SU-DHL-6 (cell line): ENCODE measurements around the gene CPPED1.

Experiments
- EZH2phosphoT487 ChIP-seq: fragments of 200-600 bp; sonication (generic), shearing (Covaris generic); conservative IDR thresholded peaks from 2 replicates; pipeline ENCODE4 v1.6.1; 2018; ENCODE audit warnings: mild to moderate bottlenecking, antibody characterized with exemption, low read length, moderate library complexity, mixed read lengths
- TF ChIP-seq, protein P1 (sequence below): fragments of 200-600 bp; sonication (generic); IDR thresholded peaks from one replicate; pipeline ENCODE4 v1.5.1; 2017; ENCODE audit warnings: antibody characterized with exemption, mild to moderate bottlenecking, low read length, moderate library complexity; ENCODE audit not compliant: insufficient read depth, poor library complexity, severe bottlenecking

DNA sequence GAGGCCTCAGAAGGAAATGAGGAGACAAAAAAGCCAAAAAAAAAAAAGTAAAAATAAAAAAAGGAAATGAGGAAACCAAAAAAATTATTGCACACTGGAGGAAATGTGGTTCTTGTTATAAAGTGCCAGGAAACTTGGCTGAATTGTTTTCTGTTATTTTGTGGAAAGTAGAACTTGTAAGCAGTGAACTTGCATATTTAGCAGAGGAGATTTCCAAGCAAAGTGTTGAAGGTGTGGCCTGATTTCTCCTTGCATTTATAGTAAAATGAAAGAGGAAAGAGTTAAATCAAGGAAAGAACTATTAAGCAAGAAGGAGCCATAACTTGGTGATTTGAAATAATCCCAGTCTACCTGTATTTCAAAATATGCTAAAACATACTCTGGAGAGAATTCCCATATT is 34.1 kb upstream of the CPPED1 start:
- TF ChIP-seq, protein P1, sequence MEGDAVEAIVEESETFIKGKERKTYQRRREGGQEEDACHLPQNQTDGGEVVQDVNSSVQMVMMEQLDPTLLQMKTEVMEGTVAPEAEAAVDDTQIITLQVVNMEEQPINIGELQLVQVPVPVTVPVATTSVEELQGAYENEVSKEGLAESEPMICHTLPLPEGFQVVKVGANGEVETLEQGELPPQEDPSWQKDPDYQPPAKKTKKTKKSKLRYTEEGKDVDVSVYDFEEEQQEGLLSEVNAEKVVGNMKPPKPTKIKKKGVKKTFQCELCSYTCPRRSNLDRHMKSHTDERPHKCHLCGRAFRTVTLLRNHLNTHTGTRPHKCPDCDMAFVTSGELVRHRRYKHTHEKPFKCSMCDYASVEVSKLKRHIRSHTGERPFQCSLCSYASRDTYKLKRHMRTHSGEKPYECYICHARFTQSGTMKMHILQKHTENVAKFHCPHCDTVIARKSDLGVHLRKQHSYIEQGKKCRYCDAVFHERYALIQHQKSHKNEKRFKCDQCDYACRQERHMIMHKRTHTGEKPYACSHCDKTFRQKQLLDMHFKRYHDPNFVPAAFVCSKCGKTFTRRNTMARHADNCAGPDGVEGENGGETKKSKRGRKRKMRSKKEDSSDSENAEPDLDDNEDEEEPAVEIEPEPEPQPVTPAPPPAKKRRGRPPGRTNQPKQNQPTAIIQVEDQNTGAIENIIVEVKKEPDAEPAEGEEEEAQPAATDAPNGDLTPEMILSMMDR = no peak
- TF ChIP-seq EZH2phosphoT487 = no peak
